PC-9 (cell line): ENCODE data around the gene UCN3. TPM values are rescaled to one million over a fixed set of nuclear protein-coding genes. Genes with fewer than 3 reads are reported as not detected.

ENCODE experiments used
- BruUV-seq: library from RNA; stranded (reverse); fragments of 400-500 nt; replicated peaks from 2 replicates; lab custom pipeline; 2021; lab: Mats Ljungman, UMichigan
- CTCF ChIA-PET: fragments of 300-600 bp; sonication (Branson Sonifier 250); formaldehyde crosslinking; loops from one replicate; lab custom pipeline; 2022; ENCODE audit warnings: antibody characterized with exemption; lab: Charles Lee
- POLR2A ChIA-PET: fragments of 300-600 bp; sonication (Branson Sonifier 250); formaldehyde crosslinking; loops from one replicate; lab custom pipeline; 2022; ENCODE audit warnings: antibody characterized with exemption; ENCODE audit not compliant: unreplicated experiment; lab: Charles Lee
- DNase-seq, 2 experiments: peaks; one replicate each; pipeline versions ENCODE4 v3.0.0 to v3.0.0-alpha.2; 2015 to 2022; ENCODE audit warnings: mixed read lengths in 1 of 2
- H2AFZ ChIP-seq: fragments of 200-600 bp; sonication (generic); 2 replicates; pipeline ENCODE4 v1.8.1; 2017; ENCODE audit warnings: antibody characterized with exemption
- H3F3A ChIP-seq: fragments of 200-600 bp; sonication (generic); 2 replicates; pipeline ENCODE4 v1.8.1; 2017; ENCODE audit warnings: antibody characterized with exemption, mild to moderate bottlenecking, low read depth; ENCODE audit not compliant: insufficient read depth
- H3K27ac ChIP-seq: fragments of 200-600 bp; sonication (generic); 2 replicates; pipeline ENCODE4 v1.6.1; 2016; ENCODE audit warnings: mixed run types
- H3K27me3 ChIP-seq: fragments of 200-600 bp; sonication (generic); 2 replicates; pipeline ENCODE4 v1.6.1; 2016; ENCODE audit warnings: low read depth, mixed run types; ENCODE audit not compliant: insufficient read depth
- H3K36me3 ChIP-seq: fragments of 200-600 bp; sonication (generic); 2 replicates; pipeline ENCODE4 v1.6.1; 2016; ENCODE audit warnings: low read depth, mixed run types
- H3K4me1 ChIP-seq: fragments of 200-600 bp; sonication (generic); replicated peaks from 2 replicates; pipeline ENCODE4 v1.6.1; 2016; ENCODE audit warnings: mixed run types; ENCODE audit not compliant: insufficient read depth
- H3K4me2 ChIP-seq: fragments of 200-600 bp; sonication (generic); 2 replicates; pipeline ENCODE4 v1.6.1; 2017; ENCODE audit warnings: mixed run types
- H3K4me3 ChIP-seq: fragments of 200-600 bp; sonication (generic); 2 replicates; pipeline ENCODE4 v1.6.1; 2016; ENCODE audit warnings: mixed run types
- H3K79me2 ChIP-seq: fragments of 200-600 bp; sonication (generic); 2 replicates; pipeline ENCODE4 v1.6.1; 2017; ENCODE audit warnings: low read depth, mixed run types
- H3K9me2 ChIP-seq: fragments of 200-600 bp; sonication (generic); 2 replicates; pipeline ENCODE4 v1.8.1; 2017; ENCODE audit warnings: mild to moderate bottlenecking; ENCODE audit not compliant: insufficient read depth
- H3K9me3 ChIP-seq: fragments of 200-600 bp; sonication (generic); 2 replicates; pipeline ENCODE4 v1.8.1; 2016; ENCODE audit warnings: low read depth; ENCODE audit not compliant: insufficient read depth
- H4K20me1 ChIP-seq: fragments of 200-600 bp; sonication (generic); 2 replicates; pipeline ENCODE4 v1.8.1; 2017; ENCODE audit not compliant: insufficient read depth
- CTCF ChIP-seq: fragments of 200-600 bp; sonication (generic); conservative IDR thresholded peaks from 2 replicates; pipeline ENCODE4 v1.6.1; 2017; ENCODE audit warnings: mixed run types, antibody characterized with exemption, mild to moderate bottlenecking, moderate library complexity
- EZH2 ChIP-seq: fragments of 200-600 bp; sonication (generic); IDR thresholded peaks from 2 replicates; pipeline ENCODE4 v1.8.0; 2017; ENCODE audit warnings: antibody characterized with exemption, low read depth
- intact Hi-C: fragments of 100-400 bp; cut with micrococcal nuclease; formaldehyde crosslinking; loops from one replicate; pipeline ENCODE4 v1.10.0; 2022; ENCODE audit not compliant: unreplicated experiment
- total RNA-seq: library from RNA; stranded (reverse); gene quantifications from 2 replicates; pipeline ENCODE4 v1.2.3, GENCODE V29; 2021

Gene UCN3
- total RNA-seq, 1 experiment from 2014 or later = not detected

DNA sequence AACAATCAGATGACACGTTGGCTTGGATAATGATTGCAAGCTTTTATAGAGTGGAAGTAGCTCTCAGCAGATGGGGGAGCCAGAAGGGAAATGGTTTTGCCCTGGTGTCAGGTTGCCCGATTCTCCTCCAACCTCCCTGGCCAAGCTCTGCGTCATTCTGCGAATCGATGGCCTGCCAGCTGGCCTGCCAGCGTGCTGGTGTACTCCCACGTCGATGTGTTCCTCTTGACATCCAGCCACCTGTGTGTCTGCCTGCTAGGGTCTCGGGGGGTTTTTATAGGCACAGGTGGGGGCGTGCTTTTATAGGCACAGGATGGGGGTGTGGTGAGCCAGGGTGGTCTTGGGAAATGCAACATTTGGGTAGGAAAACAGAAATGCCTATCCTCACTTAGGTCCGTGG lies 52.2 kb downstream of the UCN3 start:
- Histone ChIP-seq H3K4me3 (no peak overlapping the region), H3K36me3 (peaks cover 18% of the 10 kb centered on the region; the same call in 1 of the 2 replicates), H3K9me2 (no peaks in the 10 kb centered on the region), H3K27ac (no peak overlapping the region), H3K27me3 (no peaks in the 10 kb centered on the region), H3F3A (peaks cover 5% of the 10 kb centered on the region), H3K4me1 (peaks cover 16% of the 10 kb centered on the region), H2AFZ (no peak overlapping the region), H3K4me2 (no peak overlapping the region), H3K79me2 (peaks cover 91% of the 10 kb centered on the region), H4K20me1 (no peaks in the 10 kb centered on the region), H3K9me3 (peaks cover 10% of the 10 kb centered on the region; the same call in 1 of the 2 replicates)
- TF ChIP-seq EZH2 = no peak
- POLR2A ChIA-PET = no interaction called here
- BruUV-seq = no TSS peak
- CTCF ChIA-PET = no interaction called here
- intact Hi-C loops = no loop called here
- DNase-seq = no peak

DNA sequence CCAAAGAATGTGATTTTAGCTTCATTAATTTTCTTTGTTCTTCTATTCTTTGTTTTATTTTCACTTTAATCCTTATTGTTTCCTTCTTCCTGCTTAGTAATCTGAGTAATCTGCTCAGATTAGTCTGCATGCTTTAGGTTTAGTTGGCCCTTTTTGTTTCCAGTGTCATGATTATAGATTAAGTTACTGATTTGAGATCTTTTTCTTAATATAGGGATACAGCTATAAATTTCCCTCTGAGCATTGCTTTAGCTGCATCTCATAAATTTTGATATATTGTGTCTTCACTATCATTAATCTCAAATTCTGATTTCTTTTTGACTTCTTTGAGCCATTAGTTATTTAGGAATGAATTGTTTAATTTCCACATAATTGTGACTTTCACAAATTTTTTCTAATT lies 53.8 kb downstream of the UCN3 start:
- Histone ChIP-seq H3K4me3 (no peak overlapping the region), H3K36me3 (peaks cover 18% of the 10 kb centered on the region; the same call in 1 of the 2 replicates), H4K20me1 (no peaks in the 10 kb centered on the region), H2AFZ (no peak overlapping the region), H3K9me2 (no peaks in the 10 kb centered on the region), H3K9me3 (peaks cover 10% of the 10 kb centered on the region; the same call in 1 of the 2 replicates), H3K4me1 (peaks cover 14% of the 10 kb centered on the region), H3K27me3 (no peaks in the 10 kb centered on the region), H3F3A (peaks cover 5% of the 10 kb centered on the region), H3K4me2 (no peak overlapping the region), H3K27ac (no peak overlapping the region), H3K79me2 (peaks cover 100% of the 10 kb centered on the region)
- POLR2A ChIA-PET = no interaction called here
- no peak for DNase-seq
- CTCF ChIA-PET = no interaction called here
- no TSS peak for BruUV-seq
- intact Hi-C loops = no loop called here
- TF ChIP-seq CTCF = no peak
- TF ChIP-seq EZH2 = no peak

GRCh38 chr10:5419466-5420094 lies 54.8 kb downstream of the UCN3 start:
- peaks cover 100% of the 10 kb centered on the region for H3K79me2 ChIP-seq
- BruUV-seq = no TSS peak
- peaks cover 18% of the 10 kb centered on the region; the same call in 1 of the 2 replicates for H3K36me3 ChIP-seq
- no peaks in the 10 kb centered on the region for H4K20me1 ChIP-seq
- no peak overlapping the region for H2AFZ ChIP-seq
- H3K27ac ChIP-seq = no peak overlapping the region
- peaks cover 4% of the 10 kb centered on the region; the same call in 1 of the 2 replicates for H3K4me1 ChIP-seq
- H3F3A ChIP-seq = peaks cover 10% of the 10 kb centered on the region
- CTCF ChIA-PET = interaction anchor here (0.6 kb wide), 1 partner anchor 235 kb away, joined by 5 read pairs; no protein-coding TSS in a partner anchor
- H3K4me3 ChIP-seq = no peak overlapping the region
- H3K27me3 ChIP-seq = no peaks in the 10 kb centered on the region
- POLR2A ChIA-PET = no interaction called here
- H3K4me2 ChIP-seq = no peak overlapping the region
- intact Hi-C loops = no loop called here
- no peaks in the 10 kb centered on the region for H3K9me2 ChIP-seq
- TF ChIP-seq CTCF = no peak
- no peak for TF ChIP-seq EZH2
- H3K9me3 ChIP-seq = peaks cover 10% of the 10 kb centered on the region; the same call in 1 of the 2 replicates
- no peak for DNase-seq
